Activated CD4-positive, alpha-beta T cell treated with anti-CD3 and anti-CD28 coated beads, Interleukin-2, Interleukin-6, amounts not matched to agents 100 ng/mL and 50 ng/mL, durations not matched to agents 16 hours and 8 hours (primary cell): ENCODE measurements around the gene CCDC38.

Experiments
- DNase-seq: peaks from one replicate; pipeline ENCODE4 v3.0.0-alpha.2; 2020

Gene CCDC38

DNA sequence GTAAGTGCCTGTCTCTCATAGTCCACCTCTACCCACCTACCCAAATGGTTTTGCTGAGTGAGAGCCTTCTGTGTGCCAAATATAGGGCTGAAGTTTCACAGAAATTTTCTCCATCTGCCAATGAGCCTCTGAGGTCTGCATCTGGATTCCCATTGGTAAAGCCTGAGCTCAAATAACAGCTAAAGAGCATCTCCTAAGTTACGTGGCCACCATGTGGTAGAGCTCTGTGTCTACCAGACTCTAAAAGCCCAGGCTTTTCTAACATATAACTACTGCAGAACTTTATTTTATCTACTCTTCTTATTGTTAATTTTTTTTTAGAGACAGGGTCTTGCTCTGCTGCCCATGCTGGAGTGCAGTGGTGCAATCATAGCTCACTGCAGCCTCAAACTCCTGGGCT, 16.7 kb upstream of the CCDC38 start:
- DNase-seq = peak; percentile 14

DNA sequence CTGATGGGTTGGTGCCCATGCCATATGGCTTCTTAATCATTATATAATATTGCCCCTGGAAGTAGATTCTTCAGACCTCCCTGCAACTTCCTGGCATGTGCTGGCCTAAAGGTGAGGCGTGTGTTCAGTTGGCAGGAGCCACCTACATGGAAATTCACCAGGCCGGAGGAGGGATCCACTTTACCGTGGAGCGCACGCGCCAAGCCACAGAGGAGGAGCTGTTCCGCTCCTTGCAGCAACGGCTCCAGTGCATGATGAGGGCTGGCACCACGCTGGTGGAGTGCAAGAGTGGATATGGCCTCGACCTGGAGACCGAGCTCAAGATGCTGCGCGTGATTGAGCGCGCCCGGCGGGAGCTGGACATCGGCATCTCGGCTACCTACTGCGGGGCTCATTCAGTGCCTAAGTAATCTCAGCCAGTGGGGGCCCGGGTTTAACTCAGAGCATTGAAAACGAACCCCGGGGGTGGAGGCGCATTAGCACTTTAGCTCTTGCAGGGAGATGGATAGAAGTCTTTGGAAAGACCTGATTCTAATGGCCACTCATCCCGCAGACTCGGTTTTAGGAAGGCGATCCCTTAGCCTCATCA, 14.2 kb upstream of the CCDC38 start:
- no peak for DNase-seq

DNA sequence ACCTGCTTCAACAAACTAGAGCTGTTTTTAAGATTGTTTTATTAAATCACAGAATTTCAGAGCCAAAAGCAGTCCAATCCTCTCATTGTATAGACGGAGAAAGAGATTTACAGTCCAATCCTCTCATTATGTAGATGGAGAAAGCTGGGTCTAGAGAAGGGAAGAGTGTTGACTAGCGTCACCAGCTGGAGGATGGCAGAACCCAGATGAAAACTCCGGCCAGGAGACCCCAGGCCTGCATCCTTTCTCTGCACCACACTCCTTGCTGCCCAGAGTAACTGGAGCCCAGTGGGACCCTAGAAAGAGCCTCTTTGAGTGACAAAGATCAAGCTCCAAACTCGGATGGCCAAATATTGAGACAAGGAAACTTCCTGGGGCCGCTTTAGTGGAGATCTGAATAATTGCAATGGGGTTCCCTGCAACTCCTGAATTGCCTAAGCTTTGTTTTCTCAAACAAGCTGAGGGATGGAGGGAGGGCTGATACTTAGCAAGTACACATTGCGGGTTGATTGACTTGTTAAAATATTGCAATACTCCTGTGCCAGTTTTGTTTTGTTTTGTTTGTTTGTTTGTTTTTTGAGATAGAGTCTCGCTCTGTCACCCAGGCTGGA, 13.2 kb upstream of the CCDC38 start:
- DNase-seq = no peak

DNA sequence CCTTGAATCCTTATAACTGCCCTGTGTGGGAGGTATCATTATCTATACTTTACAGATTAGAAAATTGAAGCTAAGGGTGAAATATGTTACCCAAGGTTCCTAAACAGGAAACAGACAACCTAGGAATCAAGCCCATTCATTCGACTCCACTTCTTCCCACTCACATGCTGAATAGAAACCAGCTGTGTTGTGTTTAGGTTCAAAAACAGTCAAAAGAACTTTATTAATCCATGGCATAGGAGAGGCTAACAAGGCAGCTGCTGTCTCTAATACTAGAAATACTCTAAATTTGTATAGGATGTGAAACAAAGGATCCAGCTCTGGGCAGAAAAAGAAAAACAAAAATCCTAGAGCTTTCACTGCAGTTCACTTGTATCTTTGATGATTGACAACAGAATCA, 10.6 kb upstream of the CCDC38 start:
- DNase-seq = no peak

DNA sequence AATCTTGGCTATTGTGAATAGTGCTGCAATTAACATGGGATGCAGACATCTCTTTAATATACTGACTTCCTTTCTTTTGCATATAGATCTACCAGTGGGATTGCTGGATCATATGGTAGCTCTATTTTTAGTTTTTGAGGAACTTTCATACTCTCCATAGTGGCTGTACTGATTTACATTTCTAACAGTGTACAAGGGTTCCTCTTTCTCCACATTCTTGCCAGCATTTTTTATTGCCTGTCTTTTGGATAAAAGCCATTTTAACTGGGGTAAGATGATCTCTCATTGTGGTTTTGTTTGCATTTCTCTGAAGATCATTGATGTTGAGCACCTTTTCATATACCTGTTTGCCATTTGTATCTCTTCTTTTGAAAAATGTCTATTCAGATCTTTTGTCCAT, 9.1 kb upstream of the CCDC38 start:
- DNase-seq = no peak

DNA sequence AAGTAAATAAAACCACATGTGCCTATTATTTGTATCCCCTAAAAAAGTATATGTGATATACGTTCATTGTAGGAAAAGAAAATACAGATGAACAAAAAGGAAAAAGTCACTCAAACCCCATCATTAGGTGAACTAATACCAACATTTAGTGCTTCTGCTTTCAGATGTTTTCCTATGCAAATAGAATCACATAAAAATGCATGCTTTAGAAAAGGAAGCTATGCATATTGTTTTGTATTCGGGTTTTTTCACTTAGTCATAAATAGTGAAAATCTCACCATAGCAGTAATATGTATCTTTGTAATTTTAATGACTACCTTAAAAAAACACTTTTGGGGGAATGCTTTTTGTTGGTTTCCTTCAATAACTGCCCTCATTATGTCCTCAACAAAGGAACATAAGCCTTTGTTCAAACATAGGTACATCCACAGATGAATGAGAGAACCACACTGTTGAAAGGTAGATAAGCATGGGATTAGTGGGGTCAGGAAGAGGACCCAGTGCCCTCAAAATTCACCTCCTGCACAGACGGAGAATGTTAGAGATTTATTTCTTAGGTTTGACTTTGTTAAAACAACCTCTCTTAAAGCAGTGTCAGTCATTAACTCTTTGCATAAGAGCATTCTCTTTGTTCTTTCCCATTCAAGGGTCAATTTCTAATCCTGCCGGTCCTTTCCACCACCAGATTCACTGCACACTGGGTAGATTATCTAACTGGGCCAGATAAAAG, 7.2 kb upstream of the CCDC38 start:
- no peak for DNase-seq

DNA sequence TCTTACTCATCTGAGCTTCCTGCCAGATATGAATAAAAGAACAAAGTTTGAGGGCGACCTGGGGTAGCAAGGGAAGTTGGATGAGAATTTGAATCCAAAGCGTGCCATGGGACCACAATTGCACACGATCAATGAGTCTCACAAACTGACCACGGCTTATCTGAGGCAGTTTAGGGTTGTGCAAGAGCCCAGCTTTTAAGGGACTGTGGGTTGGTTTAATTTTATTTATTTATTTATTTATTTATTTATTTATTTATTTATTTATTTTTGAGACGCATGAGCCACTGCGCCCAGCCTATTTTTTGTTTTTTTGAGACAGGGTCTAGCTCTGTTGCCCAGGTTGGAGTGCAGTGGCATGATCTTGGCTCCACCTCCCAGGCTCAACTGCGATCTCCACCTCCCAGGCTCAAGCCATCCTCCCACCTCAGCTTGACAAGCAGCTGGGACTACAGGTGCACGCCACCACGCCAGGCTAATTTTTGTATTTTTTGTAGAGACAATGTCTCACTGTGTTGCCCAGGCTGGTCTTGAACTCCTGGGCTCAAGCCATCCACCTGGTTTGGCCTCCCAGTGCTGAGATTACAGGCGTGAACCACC, 1.8 kb upstream of the CCDC38 start:
- no peak for DNase-seq

DNA sequence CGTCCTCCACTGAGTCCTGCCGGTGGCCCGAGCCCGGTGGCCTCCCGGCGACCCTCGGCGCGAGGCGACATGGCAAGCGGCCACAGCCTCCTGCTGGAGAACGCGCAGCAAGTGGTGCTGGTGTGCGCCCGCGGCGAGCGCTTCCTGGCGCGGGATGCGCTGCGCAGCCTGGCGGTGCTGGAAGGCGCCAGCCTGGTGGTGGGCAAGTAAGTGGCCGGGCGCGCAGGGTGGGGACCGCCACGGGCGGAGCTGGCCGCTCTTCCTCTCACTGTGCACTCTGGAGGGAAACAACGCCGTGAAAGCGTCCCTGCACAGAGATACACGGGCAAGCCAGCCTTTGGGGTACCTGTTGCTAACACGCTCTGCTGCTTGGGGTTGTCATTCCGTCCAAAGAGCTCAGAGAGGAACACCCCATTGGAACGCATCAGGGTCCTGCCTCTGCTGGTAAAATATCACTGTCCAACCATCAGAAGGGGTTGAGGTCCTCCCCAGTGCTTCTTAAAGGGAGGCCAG, 972 bp upstream of the CCDC38 start, which contains the start of gene AMDHD1:
AMDHD1 (plus strand) TSS at position 2 of the 513 bp plus-strand sequence; CDS start at position 70, 68 bp downstream.
- peak; percentile 72 for DNase-seq

DNA sequence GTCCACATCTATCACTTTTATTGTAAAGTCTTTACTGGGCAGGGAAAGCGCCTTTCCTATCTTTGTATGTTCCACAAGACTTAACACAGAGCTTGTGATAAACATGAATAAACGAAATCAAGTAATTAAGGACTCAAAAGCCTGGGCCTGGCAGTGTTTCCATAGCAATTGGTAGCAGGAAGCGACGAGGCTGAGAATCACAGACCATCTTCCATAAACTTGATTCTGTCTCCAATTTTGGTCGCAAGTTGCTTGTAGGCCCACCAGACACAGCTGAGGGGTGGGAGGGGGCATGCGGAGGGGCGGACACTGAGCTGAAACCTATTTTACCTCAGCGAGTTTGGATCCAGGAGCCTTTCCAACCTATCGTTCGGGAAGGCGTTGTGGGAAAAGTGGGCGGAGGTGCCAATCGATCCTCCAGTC, 302 bp downstream of the CCDC38 start:
- DNase-seq = peak; percentile 6

DNA sequence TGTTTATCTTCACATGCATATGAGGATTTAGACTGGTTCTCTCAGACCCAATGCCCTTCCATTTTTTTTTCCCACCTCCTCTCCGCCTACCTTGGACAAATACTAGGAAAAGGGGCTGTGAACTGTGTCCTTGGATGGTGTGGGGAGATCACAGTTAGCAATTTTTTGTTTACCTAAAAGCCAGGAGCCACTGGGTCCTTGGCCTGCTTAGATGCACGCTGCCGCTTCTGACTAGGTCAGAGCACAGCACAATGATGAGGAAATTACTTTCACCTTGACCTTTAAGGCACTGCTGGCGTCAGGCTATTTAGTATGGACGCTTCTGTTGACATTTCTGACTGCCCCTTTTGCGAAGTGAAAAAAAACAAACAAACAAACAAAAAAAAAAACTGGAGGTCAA, 1.9 kb downstream of the CCDC38 start:
- no peak for DNase-seq

DNA sequence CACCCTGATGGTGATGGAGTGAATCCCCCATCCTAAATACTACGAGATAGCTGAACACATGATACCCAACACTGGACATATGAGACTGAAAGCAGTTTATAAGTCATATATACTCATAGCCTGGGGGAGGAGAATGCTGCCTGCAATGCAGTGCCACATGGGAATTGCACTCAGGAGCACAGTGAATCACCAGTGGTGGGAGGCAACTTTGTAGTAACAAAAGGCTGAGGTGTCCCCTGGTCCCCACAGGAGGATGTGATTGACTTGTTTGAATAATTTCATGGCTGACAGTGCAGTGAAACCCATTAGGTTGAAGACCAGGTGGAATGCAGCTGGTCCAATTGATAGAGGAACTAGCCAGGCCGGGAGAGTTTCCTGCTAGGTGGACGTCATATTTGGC, 20.2 kb downstream of the CCDC38 start:
- no peak for DNase-seq

DNA sequence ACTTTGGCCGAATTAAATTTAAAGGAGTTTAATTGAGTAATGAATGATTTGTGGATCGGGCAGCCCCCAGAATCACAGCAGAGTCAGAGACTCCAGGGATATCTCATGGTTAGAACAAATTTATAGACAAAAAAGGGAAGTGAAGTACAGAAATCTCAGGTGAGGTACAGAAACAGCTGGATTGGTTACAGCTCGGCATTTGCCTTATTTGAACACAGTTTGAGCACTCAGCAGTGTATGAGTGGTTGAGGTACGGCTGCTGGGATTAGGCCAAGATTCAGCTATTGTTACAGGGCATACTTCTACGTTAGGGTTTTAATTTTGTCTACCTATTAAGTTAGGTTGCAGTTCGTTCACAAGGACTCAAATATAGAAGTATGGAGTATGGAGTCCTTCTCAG, 23.3 kb downstream of the CCDC38 start:
- no peak for DNase-seq

DNA sequence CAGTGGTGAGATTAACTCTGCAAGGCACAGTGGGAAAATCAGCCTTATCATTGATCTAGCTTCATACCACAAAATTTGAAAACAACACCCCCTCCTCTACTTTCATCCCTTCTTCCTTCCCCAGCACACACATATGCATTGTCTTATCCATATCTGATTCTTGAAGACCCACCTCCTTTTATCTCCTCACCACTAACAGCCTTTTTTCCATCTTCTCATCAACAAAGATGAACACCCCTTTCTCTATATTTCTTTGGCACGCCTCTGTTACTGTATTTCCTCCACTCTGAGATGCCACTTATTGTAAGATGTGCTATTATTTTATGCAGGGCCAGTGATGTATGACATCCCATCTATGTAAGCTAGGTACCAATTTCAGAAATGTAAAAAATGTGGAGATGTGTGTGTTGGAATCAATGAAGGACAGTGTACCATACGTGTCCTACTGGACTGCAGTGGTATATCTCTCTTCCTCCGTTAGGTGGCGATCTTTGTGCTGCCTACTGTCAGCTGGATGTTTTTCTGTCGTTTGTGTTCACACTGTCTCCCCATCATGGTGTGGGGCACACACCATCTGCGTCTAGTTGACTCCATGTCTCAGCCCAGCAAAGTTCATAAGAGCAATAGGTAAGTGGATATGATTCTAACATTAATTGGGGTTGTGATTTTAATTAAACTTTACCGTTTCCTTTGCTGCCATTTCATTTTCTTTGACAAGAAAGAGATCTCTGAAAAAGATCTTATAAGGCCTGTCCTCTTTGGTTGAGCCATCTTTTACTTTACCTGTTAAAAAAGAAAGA, 24.0 kb downstream of the CCDC38 start:
- peak; percentile 70 for DNase-seq

DNA sequence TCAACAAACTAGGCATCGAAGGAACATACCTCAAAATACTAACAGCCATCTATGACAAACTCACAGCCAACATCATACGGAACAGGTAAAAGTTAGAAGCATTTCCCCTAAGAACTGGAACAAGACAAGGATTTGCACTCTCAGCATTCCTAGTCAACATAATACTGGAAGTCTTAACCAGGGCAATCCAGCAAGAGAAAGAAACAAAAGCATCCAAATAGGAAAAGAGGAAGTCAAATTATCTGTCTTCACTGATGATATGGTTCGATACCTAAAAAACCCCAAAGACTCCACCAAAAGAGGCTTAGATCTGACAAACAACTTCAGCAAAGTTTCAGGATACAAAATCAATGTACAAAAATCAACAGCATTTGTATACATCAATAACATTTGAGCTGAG, 32.5 kb downstream of the CCDC38 start:
- DNase-seq = no peak

DNA sequence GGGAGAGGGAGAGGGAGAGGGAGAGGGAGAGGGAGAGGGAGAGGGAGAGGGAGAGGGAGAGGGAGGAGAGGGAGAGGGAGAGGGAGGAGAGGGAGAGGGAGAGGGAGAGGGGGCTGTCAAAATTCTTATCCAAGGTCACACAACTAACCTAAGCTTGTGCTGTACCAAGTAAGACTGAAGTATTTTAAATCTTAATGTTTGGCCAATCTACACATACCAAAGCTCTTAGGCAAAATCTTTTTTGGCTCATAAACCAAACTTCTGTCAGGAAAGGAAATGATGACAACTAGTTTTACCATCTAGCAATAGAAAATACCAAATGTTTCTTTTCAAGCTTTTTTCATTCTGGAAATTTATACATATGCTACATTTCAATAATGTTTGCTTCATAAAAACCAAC, 33.8 kb downstream of the CCDC38 start:
- no peak for DNase-seq

DNA sequence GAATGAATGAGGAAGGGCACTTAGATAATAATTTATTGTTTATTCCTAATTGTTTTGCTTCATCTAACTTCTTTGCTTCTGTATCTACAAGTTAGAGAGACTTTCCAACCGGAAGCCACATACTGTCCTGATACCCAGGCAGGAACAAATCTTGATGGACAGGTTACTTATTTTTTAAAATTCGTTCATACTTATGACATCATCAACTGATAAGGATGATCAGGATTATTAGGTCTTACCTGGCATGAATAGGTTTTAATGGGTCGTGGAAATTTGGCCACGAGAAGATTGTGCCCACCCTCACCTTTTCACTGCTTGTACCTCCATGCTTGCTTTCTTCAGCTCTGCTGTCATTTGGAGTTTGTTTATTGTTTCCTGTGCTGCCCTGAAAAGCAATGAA, 44.3 kb downstream of the CCDC38 start:
- no peak for DNase-seq

DNA sequence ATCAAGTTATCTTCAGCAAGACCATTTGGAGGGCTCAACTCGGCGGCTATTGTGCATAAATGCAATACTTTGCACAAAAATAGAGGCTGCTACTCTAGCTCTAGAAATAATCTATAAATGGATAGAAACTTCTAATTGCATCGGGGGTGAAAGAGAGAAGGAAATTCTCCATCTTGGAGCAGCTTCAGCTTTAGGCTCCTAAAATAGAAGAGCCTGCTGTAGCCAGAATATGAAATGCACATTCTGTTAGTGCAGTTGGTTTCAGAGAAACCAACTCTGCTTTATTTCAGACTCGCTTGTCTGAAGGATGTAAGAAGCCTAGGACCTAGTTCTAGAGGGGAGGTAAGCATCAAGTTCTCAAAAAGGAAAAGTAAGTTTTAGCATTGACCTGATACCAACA, 45.6 kb downstream of the CCDC38 start:
- DNase-seq = no peak

DNA sequence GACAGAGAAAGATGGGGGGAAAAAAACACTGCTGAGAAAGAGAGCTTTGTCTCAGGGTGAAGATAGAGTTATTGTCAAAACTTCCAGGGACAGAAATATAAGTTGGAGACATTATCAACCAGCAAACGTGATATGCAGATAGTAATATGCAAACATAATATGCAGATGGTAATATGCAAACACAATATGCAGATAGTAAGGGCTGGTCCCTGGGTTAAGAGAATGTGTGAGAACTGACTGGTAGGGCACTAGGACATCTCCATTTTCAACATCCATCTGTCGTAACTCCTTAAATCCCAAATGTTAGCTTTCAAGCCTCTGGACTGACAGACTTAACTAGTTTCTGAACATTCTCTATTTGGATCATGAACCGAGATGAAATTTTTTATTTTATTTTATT, 51.5 kb downstream of the CCDC38 start:
- no peak for DNase-seq

DNA sequence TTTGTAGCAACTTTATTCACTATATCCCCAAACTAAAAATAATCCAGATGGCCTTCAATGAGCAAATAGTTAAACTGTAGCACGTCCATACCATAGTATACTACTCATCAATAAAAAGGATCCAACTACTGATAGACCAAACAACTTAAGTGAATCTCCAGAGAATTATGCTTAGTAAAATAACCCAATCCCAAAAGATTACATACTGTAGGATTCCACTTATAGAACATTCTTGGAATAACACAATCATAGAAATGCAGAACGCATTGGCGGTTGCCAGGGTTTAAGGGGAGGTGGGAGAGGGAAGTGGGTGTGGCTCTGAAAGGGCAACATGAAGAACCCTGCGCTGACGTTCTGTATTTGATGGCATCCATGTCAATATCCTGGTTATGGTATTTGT, 55.1 kb downstream of the CCDC38 start:
- no peak for DNase-seq

DNA sequence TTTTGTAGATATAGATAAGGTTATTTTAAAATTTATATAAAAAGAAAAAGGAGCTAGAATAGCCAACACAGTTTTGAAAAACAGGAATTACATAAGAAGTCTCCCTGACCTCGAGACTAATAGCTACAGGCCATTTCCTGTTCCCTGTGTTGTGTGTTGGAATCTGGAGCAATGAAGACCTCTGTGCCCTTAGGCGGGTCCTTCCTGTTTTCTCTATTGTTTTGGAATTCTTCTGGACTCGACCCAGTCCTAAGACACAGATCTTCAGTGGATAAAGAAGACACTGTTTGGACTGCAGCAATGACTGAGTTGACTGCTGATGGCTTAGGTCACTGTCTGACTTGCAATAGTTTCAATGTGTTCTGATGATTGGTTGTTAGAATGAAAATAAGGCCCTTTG, 57.4 kb downstream of the CCDC38 start:
- DNase-seq = no peak

DNA sequence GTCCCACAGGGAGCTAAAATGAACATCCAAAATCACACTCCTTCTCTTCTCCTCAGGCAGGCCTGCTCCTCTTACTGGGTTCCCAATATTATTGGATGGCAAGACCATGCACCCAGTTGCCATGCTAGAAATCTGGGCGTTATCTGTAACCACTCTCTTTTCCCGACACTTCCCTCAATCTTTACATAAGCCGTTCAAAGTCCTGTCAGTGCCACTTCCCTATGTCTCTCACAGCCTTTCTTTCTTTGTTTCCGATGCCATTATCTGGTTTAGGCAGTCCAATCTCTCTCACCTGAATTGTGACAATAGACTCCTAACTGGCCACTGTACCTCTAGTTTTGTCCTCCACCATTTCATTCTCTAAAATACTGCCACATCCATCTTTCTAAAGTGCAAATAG, 59.5 kb downstream of the CCDC38 start:
- no peak for DNase-seq

DNA sequence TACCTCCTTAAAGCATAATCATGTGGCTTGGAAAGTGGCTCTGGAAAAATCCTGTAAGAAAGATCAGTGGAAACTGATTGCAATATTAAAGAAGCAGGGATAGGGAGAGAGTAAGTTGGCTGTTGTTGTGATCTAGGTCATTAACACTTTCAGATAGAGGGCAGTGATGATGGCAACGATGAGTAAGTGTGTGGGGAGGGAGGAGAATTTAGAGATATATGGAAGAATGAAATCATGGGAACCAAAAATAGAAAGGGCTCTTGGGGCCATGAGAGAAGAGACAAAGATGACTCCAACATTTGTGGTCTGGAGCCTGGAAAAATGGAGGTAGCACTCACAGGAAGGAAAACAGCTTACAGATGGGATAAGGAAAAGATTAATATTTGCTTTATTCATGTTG, 60.3 kb downstream of the CCDC38 start:
- DNase-seq = no peak
